NCI-H748 (cell line): Measurements from ENCODE around the gene CYSTM1.

Source experiments
- DNase-seq: peaks from one replicate; lab custom pipeline; 2025; ENCODE audit not compliant: unreplicated experiment; lab: John Stamatoyannopoulos, UW

The CYSTM1 gene

DNA sequence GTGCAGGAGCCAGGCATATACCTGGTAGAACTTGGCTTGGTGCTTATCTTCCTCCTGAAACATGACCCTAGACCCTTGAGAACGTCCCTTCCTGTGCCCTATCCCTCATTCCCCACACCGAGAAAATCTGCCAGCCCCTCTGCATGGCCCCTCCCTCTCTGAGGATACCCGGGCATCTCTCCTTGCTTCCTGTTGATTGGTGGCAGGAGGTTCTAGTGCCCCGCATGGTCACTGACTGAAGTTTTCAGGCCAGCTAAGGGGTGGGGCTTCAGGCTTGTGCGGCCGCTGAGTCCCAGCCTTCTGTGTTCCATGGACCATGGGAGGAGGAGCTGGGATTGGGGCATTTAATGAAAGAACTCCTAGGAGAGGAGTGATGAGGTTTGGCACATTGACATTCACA, 26.5 kb upstream of the CYSTM1 start:
- DNase-seq, result peak; percentile 26

DNA sequence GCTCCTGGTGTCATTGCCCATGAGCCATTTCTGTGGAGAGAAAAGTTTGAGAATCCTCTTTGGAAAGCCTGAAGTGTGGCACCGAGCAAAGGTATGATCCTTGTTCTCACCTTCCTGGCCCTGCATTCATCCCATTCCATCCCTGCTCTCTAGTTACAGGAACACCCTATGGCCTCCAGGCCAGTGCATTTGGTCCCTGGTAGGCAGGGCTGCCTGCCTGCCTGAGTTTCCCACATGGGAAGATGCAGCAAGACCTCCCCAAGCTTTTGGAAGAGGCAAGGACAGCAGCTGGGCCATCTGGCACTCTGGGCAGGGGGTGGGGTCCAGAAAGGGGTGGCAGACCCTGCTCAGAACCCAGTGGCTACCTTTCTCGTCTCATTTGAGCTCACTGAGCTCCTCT, 24.8 kb upstream of the CYSTM1 start:
- no peak for DNase-seq

DNA sequence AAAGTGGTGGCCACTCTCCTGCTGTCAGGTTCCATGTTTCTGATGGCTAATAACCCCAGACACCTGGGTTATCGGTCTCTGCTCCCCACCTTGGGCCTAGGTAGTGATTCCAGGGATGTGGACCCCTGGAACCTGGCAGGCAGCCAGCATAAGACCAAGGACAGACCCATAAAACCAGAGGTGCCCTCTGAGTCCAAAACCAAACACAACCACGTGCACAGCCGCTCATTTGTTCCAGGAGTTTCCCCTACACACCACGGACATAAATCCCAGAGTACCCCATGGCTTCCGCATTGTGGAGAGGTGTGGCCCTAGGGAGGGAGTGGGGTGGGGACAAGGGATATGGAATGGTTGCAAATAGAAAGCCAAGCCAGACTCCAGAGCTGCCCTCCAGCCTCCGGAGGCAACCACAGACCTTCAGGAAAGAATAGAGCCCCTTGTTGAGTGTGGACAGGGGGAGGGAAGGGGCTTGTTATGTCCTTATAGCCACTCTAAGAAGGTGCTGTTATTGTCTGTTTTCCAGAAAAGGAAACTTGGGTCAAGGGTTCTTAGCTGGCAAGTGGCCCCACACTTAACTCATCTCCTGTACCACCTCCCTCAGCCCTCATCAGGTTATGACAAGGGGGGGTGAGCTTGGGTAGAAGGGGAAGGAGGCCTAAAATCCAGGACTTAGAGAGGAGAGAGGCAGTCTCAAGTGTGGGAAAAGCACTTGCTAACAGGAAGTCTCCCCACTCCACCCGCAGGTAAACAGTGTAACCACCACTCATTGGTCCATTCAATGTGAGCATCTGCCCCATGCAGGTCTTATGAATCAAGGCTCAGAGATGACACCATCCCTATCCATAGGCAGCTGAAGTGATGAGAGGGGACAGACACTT, 23.6 kb upstream of the CYSTM1 start:
- DNase-seq, result peak; percentile 38

DNA sequence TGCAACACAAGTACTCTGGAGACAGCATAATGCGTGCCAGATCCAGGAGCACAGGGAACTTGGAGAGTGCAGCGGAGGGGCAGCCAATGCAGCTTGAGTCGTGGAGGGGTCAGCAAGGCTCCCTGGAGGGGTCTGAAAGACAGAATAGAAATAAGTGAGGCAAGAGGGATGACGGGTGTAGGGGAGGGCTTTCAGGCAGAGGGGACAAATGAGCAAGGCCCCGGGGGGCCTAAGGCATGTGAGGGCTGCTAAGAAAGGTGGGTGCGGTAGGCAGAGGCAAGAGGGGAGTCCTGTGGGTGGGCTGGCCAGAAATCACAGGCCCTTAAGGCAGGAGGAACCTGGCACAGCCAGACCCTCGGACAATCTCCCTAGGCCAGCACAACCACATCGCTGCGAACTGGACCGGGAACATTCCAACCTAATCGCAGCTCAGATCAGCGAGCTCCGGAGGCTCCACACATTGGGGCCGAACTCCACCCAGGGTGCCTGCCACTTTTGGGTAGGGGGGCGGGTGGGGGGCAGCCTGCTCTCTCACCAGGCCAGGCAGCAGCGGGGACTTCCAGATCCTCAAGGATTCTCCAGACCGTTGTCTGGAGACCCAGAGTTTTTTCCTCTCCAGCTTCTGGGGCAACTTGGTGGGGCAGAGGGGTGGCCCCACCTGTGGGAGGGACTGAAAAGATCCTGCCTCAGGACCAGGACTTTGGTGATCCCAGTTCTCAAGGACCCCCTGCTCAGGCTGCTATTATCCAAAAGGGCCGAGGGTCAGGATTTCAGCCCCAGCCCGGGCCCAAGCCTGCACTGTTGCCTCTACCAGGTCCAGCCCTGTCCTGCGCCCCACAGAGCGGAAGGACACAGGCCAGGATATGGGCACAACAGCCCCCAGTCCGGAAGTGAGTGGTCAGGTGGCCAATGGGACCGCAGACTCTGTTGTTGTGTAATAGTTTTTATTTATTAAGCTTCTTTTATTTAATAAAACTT, 22.7 kb upstream of the CYSTM1 start:
- DNase-seq, result no peak

DNA sequence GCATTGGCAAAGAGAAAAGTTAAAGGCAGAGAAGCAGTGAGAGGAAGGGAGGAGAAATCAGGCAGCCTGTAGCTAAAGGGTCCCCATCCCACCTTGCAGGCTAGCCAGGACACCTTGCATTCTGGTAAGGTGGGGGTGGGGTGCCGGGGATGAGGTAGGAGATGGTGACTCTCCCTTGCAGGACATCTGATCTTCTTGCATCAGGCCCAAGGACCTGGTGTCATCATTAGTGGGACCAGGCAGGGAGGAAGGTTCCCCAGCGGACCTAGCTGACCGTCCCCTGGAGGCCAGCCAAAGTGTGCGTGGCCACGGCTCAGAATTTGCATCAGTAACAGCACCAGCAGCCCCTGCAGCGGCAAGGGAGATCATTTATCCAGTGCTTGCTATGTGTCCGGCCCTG, 21.7 kb upstream of the CYSTM1 start:
- no peak for DNase-seq

DNA sequence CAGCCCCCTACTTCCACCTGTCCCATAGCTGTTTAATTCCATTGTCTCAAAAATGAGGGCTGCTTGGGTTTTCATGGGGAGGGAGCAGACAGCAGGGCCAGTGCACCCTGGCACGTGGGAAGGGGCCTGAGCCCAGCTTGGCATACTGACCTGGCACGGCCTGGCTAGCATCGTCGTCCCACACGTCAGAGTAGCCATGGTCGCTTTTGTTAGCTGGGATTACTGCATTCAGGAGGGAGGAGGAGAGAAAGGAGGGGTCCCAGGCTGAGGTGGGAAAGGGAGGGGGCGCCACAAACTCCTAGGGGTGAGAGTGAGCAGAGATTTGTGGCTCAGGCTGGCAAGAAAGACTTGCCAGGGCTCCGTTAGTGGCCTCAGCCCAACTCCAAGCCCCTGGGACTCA, 21.1 kb upstream of the CYSTM1 start:
- no peak for DNase-seq

DNA sequence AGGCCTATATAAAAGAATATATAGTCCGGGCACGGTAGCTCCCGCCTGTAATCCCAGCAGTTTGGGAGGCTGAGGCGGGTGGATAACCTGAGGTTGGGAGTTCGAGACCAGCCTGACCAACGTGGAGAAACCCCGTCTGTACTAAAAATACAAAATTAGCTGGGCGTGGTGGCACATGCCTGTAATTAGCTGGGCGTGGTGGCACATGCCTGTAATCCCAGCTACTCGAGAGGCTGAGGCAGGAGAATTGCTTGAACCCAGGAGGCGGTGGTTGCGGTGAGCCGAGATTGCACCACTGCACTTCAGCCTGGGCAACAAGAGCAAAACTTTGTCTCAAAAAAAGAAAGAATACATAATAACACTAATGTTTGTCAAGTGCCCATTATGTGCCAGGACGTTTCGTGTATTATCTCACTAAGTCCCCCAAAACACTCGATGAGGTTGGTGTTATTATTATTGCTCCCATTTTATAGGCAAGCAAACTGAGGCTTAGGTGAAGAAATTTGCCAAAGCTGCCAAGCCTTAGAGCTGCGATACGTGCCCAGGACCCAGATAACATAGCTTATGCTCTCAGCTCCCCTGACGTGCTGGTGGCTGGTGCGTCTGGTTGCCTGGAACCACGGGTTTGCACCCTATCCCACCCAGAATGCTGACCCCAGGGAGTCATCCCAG, 20.1 kb upstream of the CYSTM1 start:
- DNase-seq, result peak; percentile 15

DNA sequence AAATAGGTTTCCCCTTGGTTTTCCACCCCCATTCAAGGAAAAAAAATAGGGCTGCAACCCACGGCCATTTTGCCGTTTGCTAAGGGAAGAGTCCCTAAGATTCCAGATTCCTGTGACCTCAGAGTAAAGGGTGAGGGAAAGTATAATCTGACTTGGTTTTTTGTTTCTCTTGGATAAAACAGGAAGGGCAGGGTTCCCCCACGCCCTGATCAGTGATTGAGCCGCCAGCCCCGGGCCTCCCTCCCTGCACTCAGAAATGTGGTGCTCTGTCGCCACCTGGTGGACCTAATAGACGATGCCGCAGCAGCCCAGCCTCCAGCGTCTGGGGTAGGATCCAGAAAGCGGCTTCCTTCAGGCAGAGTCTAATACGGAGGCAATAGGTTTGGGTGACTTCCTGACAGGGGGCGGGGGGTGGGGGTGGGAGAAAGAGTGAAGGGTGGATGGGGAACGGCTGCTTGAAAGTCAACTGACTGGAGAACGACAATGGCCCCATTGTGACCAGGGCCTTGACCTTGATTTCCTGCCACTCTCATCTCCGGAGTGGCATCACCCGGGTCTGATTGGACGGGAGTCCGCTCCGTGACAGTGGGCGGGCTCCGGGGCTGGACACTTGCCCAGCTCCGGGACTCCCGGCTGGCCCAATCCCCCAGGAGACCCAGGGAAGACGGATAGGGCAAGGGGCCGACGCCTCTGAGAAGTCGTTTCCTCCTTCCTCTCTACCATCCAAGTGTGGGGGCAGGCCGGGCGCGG, 17.8 kb upstream of the CYSTM1 start:
- peak; percentile 80 for DNase-seq

DNA sequence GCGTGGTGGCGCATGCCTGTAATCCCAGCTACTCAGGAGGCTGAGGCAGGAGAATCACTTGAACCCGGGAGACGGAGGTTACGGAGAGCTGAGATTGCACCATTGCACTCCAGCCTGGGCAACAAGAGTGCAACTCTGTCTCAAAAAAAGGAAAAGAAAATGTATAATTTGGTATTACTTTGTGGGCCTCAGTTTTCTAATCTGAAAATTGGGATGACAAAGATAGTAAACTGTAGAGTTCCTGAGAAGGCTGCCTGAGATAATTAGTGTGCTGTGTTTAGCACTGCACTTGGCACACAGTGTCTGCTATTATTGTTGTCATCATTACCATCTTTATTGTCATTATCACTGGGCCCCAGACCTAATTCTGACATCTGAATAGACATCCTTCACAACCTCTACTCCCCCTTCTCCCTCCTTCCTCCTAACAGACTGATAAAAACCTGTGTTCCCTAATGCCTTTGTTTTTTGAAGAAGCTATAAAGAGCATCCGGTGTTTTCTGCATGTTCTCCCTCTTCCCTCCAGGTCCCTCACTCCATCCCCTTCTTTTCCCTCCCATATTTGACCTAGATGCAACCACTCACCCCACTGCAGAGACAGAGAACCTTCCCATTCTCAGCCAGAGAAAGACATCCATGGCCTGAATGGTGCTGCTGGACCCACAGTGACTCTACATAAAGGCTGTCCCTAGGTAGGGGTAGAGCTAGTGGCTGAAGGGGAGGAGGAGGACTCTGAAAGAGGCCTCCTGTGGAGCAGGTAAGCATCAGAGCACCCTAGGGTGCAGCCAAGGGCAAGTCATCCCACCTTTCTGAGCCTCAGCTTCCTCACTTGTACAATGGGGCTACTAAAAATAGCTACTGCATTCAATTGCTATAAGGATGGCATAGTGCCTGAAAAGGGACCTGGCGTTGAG, 15.7 kb upstream of the CYSTM1 start:
- no peak for DNase-seq

DNA sequence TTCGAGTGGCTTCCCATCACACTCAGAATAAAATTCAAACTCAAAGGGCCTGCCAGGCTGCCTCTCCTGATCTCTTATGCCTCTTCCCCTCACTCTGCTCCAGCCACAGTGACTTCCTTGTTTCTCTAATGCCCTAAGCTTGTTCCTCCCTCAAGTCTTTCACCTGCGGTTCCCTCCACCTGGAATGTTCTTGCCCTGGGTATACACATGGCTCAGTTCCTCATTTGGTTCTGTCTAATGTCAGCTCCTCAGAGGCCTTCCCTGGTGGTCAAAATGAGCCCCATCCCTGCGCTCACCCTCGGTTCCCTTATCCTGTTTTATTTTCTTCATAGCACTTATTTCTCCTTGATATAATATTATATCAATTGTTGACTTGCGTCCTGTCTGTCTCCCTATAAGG, 12.7 kb upstream of the CYSTM1 start:
- DNase-seq, result no peak

DNA sequence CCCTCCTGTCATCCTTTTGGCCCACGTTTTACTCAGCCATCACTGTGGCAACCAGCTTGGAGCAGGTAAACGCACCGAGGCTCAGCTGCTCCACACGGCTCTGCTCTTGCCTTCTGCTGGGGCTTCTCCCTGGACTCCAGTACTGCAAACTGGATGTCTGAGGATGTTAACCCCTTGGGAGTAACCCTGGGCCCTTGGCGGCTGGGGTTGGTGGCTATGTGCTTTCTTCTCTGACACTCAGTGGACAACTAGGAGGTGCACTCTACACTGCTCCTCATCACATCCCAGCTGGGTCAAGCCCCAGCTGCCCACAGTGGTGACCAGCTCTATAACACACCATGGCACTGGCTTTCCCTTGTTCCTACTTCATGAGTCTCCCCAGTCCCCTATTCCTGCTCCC, 12.2 kb upstream of the CYSTM1 start:
- DNase-seq, result no peak

DNA sequence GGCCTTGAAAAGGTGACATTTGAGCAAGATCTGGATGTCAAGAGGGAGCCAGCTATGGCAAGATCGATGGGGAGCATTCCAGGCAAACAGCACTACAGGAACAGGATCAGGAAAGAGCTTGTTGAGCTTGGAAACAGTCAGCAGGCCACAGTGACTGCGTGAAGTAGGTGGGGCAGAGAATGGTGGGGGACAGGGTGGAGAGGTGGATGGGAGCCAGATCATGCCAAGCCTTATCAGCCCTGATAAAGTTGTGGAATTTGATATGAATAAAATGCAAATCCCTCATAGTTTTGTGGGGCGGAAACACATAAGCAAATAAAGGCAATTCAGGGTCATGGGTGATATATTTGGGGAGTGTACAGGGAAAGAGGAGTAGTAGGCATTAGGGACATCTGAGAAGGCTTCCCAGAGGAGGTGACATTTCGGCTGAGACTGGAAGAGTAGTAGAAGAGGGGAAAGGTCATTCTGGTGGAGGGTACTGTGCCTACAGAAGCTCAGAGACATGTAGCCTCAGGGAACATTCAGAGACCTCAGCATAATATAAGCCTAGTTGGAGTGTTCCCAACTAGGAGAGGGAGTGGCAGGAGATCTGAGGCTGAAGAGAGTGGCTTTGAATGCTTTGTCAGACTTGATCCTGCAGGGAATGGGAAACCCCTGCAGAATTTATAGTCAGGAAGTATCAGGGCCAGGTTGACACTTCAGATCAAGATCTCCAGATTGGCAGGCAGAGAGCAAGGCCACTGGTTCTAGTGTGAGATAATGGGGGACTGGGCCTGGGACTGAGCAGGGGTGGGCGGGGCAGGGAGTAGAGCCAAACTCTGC, 9.7 kb upstream of the CYSTM1 start:
- no peak for DNase-seq

DNA sequence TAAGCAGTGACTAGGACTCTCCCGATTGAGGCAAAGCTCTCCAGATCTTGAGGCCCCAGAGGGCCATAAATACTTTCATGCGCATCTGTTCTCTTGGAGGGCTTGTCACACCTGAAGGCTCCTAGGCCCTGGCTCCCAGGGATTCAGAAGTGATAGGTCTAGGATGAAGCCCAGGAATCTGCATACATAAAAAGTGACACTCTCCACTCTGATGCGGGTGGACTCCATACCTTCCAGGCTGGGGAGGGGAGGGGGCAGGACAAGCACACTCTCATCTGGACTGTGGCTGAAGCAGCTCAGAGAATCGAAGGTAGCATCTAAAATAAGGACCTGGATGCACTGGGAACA, 9.1 kb upstream of the CYSTM1 start:
- DNase-seq, result no peak

DNA sequence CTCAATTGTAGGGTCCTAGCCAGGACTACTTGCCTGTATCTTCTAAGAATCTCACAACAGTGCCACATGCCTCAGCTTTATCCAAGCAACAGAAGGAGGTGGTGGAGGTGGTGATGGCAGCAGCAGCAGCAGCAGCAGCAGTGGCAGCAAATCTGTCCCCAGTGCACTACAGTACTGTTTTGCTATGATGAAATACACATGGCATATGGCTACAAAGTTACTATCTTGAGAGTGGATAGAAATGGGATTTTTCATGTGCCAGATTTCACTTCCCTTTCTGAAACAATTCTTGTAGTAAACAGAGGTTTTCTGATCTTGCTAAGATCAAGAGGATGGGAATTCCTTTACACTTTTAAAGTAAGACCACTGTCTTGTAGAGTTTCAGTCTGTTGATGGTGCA, 8.1 kb upstream of the CYSTM1 start:
- no peak for DNase-seq

DNA sequence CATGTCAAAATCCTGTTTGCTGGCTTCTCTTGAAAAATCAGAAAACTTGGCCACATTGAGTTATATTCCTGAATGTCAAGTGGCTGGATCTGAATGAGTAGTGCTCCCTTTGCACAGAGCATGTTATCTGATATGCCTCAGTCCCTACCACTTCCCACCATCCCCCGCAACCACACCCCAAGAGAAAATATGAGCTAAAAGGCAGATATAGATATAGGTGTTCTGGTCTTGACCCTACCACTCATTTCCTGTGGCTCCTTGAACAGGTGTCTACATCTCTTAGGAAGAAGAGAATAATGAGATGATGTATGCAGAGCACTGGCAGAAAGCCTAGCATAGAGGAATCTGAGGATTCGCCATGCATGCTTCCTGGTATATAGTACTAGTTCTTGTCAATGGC, 6.6 kb upstream of the CYSTM1 start:
- DNase-seq, result no peak

DNA sequence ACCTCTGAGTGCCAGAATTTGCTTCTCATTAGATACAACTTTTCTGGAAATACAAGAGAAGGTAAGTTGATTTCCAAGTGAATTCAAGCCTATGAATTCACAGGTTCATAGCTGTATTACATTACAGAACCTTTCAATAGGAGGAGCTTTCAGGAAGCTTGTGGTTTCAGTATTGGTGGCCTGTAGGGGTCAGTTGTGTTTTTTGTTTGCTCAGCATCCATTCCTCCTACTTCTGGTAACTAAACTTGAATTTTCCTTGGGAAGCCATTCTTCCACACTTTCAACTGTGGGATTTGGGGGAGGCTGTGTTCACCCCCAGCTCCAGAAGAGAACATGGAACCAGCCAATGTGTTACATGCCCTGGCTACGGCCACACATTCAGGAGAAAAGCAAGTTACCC, 5.6 kb upstream of the CYSTM1 start:
- DNase-seq, result no peak

DNA sequence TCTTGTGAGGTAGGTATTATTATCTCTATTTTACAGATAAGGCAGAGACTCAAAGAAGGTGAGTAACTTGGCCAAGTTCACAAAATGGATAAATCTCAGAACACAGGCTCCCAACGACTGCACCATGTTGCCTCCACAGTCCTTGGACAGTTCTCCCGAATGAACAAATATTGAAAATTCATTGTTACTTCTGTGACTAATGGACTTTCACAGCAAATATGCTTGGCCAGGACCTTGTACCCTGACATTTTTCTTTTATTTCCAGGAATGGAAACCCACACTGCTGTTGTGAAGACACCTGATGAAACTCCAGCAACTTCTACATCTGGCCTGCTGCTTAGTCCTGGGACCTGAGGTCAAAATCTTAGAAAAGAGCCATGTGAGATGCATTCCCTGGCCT, 2.5 kb upstream of the CYSTM1 start:
- no peak for DNase-seq

DNA sequence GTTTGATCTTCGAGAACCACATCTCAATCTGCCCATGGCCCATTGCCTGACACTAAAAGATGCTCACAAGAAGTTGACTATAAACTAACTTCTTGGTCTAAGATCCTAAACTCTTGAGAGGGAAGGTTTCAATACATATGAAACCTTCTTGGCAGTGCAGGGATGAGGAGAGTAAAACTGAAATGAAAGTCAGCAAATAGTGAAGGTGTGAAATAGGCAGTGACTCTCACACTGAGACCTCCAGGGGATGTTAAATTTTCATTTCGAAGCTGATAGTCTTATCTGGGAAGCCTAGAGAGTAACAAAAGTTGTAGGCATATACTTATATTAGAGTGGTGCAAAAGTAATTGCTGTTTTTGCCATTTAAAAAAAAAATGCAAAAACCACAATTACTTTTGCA, 974 bp upstream of the CYSTM1 start:
- no peak for DNase-seq
